HG02938 (cell line): ENCODE measurements around the gene UVSSA.
"Not testable (repeated sequence)": the region's sequence is repeated elsewhere in the genome, so short reads cannot be mapped to it uniquely, and the experiment has no call there.

Source experiments
- ATAC-seq: cut with Tn5 transposase; IDR thresholded peaks from one replicate; pipeline ENCODE4 v1.9.1; 2021; ENCODE audit warnings: mild to moderate bottlenecking, moderate library complexity; ENCODE audit not compliant: unreplicated experiment

Gene UVSSA

DNA sequence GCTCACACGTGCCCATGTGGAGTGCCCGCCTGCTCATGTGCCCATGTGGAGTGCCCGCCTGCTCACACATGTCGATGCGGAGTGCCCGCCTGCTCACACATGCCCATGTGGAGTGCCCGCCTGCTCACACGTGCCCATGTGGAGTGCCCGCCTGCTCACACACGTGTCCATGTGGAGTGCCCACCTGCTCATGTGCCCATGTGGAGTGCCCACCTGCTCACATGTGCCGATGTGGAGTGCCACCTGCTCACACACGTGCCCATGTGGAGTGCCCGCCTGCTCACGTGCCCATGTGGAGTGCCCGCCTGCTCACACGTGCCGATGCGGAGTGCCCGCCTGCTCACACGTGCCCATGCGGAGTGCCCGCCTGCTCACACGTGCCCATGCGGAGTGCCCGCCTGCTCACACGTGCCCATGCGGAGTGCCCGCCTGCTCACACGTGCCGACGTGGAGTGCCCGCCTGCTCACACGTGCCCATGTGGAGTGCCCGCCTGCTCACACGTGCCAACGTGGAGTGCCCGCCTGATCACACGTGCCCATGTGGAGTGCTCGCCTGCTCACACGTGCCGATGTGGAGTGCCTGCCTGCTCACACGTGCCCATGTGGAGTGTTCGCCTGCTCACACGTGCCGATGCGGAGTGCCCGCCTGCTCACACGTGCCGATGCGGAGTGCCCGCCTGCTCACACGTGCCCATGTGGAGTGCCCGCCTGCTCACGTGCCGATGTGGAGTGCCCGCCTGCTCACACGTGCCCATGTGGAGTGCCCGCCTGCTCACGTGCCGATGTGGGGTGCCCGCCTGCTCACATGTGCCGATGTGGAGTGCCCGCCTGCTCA, 47.8 kb downstream of the UVSSA start:
- ATAC-seq, result not testable (repeated sequence)

DNA sequence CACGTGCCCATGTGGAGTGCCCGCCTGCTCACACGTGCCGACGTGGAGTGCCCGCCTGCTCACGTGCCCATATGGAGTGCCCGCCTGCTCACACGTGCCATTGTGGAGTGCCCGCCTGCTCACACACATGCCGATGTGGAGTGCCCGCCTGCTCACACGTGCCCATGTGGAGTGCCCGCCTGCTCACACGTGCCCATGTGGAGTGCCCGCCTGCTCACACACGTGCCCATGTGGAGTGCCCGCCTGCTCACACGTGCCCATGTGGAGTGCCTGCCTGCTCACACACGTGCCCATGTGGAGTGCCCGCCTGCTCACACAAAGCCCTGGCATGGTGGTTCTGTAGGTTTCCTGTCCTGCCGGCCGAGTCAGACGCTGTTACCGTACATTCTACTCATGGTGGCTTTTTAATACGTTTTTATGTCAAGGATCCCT, 48.4 kb downstream of the UVSSA start:
- ATAC-seq, result not testable (repeated sequence)

DNA sequence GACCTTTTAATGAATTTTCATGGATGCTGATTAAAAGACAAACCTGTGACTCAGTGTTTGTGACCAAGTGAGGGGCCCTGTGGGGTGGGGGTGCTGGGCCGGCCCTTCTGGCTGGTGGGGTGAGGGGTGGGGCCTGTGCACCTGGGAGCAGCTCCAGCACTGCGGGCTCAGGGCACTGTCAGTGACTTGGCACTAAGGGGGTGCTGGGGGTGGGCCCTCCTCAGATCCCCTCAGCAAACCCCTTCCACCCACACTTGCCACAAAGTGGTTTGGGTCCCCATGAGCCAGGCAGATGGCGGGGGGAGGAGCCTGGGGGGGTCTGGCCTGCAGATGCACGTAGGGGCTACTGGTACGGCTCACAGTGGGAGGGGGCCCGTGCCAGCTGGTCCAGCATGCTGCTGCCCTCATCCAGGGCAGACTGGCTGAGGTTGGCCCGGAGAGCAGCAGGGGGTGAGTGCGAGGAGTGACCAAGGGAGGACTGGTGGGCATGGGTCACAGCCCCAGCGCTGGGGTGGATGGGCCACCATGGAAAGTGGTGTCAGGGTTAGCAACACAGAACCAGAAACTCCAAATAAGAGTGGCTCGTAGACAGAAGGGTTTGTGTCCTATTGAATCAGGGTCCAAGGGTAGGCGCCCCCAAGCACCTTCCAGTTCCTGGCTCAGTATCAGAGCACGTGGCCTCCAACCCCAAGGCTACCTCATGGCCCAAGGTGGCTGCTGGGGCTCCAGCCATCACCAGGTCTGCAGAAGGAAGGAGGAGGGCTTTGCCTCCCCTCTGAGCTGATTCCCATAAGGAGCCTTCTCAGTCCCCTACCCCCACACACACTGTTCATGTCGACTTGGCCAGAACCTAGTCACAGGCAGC, 49.2 kb downstream of the UVSSA start:
- ATAC-seq, result no peak

DNA sequence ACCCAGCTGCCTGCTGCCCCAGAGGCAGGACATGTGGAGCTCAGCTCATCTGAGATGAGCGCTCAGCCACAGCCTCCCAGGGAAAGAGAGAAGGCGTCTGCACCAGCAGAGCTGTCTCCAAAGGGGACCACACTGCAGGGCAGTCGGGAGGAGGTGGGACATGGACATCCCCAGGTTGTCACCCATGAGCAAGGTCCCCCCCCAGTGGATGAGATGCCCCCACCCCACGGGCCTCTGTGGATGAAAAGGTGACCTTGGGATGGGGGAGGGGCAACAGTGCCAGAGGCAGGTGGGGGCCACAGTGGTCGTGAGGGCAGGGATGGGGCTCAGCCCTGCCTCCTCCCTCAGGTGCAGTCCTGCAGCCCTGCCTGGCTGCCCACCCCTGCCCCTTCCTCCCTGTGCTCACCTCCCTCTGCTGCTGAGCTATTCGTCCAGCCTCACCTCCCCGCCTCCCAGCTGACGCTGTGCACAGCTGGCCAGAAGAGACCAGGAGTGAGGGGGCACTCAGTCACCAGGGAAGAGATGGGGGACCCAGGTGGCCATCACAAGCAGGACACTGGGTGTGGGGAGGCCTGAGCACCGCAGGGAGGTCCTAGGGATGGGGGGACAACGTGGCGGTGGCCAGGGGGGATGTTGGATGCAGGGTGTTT, 49.9 kb downstream of the UVSSA start:
- no peak for ATAC-seq

DNA sequence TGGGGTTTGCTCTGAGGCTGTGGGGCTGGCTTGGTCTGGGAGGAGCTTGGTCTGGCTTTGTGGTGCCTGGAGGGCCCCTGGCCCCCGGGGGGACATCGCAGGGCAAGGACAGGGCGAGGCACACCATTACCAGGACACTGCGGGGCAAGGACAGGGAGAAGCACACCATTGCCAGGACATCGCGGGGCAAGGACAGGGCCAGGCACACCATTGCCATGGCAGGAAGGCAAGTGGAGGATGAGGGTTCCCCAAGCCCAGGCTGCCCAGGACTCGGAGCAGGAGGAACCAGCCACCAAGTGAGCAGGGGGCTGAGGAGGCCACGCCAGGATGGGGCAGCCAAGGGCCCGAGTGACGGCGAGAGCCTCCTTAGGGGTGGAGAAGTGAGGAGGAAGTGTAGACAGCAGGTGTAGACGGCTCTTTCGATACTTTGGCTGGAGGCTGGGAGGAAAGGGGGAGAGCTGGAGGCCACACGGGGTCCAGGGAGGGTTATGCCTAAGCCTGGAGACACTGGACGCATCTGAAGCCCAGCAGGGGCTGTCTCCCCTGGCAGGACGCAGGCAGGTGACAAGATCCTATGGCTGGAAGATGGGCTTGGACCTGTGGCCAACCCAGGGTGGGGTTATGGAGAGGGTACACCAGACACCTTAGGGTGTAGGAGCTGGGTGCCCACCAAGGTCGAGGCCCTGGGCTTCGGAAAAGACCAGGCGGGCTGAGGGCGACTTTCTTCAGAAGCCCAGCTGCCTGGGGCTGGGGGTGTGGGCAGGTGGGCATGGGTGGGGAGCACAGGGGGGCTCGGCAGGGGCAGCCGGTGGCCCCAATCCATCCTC, 51.9 kb downstream of the UVSSA start:
- no peak for ATAC-seq

DNA sequence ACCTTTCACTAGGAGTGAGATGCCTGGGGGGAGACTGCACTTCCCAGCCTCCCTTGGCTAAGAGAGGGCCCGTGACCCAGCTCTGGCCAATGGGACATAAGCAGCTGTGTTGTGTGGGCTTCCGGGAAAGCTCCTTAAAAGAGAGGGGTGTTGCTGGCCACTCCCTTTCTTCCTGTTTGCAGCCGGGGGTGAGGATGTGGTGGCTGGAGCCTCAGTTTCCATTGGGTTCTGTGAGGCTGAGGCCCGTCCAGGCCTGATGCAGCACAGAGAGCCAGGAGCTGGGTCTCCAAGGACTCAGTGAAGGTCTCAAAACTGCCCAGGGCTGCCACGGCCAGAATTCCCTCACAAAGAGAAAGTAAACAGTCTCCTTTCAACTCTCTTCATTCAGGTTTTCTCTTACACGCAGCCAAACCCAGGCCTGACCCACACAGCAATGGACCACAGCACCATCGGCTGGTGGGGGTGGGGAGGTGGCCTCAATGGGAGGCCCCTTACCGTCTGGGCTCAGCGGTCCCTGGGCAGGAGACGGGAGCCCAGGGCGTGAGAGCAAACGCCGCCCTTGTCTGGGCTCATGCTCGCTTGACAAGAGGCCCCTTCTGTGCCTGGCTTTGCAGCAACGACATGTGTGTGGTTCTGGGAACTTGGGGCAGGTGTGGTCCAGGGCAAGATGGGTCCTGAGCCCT, 52.6 kb downstream of the UVSSA start:
- ATAC-seq, result no peak

DNA sequence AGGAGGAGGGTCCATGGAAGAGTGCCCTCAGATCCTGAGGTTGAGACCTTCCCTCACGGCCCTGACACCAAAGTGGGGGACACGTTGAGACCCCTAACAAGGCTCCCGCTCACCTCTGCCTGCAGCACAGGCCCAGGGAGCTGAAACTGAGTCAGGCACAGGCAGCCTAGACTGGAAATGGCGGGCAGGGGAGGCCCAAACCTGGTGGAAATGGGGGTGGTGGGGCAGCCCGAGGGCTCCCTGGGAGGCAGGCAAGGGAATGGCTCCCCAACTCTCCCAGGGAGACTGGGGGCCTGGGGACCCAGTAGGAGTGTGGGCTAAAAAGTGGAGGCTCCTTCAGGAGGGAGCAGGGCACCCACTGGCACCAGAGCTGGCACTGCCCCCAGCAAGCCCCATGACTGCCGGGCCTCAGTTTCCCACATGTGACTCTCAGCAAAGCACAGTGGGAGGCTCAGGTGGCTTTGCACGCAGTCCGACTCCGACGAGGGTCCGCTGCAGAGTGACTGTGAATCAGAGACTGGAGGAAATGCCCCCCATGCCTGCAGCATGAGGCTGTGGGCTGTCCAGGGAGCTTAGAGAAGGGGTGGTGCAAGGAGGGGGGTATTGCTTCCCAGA, 53.3 kb downstream of the UVSSA start:
- ATAC-seq, result no peak

DNA sequence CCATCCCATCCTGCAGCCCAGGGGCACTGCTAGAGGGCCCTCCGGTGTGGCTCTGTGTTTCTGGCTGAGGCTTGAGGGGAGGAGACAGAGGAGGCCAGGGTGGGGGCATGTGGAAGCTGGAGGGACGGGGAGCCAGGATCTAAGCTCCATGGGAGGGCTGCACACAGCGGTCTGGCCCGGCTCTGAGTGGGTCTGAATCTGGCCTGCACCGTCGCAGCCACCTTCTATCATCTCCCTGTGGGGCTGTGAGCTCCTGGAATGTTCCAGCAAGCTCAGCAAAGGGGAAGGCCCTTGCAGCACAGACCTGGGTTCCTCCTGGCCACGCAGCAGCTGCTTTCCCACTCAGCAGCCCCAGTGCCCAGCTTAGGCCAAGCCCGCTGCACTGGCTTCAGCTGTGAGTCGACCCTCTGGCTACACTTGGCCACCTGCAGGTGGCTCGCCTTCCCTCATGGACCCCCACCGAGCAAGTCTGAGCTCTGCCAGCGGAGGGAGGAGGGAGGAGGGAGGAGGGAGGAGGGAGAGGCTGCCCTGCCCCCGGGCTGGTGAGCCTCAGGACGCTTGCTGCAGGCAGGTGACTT, 53.9 kb downstream of the UVSSA start:
- no peak for ATAC-seq

DNA sequence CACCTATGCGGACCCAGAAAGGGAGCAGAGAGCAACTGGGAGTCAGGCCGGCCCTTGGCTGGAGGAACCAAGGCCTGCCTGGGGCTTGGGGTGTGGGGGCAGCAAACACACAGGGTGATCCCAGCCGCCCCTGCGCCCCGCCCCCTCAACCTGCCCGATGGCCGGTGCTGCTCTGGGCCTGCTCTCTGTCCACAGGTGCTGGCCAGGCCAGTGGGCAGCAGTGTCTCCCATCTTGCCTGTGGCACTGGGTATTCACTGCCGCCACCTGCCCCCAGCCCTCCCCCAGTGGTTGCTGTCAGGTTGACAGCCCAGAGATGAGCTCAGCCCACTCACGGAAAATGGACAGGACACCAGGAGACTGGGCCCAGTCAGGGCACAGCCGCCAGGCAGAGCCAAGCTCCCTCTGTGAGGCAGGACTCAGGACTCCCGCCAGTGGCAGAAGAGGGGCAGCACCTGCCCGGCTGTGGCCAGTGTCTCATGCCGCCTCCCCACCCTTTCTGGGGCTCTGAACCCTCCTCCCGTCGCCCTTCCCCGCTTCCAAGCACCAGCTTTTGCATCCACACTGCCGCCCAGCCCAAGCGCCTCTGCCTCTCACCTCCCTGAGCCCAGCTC, 54.5 kb downstream of the UVSSA start:
- ATAC-seq, result no peak

DNA sequence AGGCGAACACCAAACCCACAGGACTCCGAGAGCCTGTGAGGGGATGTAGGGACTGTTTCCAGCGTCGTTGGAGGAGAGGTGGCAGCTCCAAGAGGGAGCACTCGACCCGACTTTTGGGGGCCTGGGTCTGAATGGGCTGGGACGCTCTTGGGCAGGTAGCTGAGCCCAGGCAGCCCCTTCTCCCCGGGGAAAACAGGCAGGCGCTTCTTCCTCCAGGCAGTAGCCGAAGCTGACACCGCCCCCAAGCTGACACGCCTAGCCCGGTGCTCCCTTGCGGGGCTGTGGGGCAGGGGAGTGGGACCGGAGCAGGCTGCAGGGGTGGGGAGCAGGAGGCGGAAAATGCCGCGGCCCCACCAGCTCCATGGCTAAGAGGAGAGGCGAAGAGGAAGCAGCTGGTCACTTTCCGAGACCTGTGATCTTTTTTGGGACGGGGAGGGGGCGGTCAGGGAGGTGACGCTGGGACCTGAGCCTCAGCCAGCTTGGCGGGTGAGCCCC, 55.1 kb downstream of the UVSSA start:
- no peak for ATAC-seq

DNA sequence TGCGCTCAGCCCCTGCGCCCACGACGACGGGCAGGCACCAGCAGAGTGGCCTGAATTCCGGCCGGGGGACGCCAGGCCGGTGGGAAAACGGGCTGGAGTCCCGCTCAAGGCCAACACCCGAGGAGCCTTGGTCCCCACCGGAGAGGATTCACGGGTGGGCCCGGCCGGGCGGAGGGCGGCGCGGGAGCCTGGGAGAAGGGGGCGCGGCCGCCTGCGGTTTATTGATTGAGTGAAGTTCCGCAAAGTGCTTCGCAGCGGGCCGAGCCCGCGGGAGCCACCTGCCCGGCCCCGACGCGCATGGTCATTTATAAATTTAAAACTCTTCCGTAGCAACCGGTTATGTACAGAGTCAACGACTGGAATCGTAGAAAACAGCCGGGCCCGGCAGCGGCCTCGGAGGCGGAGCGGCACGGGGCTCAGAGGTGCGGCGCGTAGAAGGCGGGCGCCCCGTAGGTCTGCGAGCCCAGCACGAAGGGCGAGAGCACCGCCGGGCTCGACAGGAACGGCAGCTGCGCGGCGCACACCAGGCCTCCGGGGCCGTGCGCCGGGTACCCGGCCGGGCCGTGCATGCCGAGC, 55.6 kb downstream of the UVSSA start:
- ATAC-seq, result no peak

DNA sequence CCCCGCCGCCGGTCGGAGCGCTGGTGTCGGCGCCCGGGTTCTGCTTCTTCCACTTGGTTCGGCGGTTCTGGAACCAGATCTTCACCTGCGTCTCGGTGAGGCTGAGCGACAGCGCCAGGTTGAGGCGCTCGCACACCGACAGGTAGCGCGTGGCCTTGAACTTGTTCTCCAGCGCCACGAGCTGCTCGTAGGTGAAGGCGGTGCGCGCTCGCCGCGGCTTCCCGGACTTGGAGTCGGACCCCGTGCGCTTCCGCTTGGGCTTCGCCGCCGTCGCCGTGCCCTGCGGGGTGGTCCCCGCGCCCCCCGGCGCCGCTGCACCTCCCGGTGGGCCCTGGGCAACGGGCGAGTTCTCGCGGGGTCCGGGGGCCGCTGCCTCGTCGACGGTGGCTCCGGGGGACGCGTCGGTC, 56.2 kb downstream of the UVSSA start:
- ATAC-seq, result no peak

DNA sequence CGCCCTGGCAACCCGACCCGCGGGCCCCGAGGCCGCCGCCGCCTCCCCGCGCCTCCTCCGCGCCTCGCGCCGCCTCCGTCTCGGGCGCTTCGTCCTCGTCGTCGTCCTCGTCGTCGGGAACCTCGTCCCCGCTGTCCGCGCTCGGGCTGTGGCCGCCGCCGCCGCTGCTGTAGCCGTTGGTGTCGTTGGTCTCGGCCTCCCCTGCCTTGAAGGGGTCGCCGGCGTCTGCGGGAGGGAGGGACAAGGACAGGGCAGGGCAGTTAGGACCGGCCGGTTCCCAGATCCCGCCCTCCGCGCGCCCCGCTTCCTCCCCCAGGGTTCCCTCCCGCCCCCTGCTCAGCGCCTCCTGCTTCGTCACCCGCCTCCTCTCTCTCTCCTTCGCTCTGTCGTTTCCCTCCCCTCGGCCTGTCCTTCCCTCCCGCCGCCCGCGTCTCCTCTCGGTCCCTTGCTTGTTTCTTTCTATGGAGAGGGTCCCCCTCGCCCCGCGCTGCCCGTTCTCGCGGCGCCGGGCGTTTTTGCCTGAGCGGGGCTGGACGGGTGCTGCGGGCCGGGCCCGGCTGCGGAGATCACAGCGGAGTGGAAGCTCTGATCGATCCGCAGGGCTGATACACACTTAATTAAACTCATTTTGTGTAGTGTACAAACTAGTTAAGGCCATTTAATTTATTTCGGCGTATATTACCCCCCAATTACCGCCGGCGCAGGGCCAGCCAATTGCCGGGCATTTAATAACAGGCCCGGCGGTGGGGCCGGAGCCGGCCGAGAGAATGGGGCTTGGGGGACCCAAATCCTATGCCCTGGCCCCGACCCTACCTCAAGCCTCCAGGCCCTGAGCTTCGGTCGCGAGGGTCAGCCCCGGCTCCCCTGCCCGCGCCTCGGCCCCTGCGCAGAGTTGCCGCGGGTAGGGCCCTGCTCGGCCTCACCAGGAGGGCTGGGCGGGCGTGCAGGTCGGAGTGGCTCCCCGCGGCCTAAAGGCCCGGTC, 56.9 kb downstream of the UVSSA start:
- no peak for ATAC-seq

DNA sequence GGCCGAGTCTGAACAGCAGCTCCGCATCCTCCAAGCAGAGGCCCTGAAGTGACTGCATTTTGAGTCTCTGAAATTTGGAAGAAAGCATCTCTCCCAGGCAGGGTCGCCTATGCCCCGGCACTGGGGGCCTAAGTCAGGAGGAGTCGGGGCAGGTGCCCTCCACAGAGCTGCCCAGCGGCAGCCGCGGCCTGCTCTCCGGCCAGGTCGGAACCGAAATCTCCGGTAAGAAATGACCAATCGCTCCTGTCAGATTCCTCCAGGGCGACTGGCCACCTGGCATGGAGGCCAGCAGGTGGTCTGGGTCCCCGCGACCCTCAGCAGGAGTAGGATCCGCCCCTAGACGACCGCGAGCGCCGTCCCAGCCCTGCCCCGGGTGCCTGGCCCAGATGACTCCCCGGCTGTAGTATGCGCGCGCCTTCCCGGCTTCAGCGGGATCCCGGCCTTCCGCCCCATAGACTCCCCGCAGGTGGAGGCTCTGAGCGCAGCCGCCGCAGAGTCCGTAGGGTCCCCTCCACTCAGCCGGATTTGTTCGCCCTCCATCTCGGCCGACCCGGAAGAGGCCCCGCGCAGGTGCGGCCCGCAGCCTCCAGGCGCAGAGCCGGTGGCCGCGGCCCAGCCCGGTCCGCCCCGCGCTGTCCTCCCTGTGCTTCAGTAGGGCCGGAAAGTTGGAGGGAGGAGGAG, 57.7 kb downstream of the UVSSA start:
- no peak for ATAC-seq

DNA sequence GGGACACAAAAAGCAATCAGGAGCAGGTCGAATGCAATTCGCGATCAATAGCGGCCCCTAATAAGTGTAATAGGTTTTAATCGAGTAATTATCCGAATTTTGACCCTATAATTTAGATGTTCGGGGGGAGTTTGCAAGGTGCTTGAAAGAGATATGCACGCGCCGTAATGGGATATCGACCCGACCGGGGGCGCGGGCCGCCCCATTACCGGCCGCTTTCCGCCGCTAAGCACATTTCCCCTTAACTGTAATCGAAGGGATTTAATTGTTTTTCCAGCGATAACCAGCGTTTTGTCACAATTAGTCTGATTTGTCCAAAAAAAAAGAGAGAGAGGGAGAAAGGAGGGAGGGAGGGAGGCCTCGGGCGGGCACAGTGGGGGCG, 58.2 kb downstream of the UVSSA start:
- ATAC-seq, result no peak

DNA sequence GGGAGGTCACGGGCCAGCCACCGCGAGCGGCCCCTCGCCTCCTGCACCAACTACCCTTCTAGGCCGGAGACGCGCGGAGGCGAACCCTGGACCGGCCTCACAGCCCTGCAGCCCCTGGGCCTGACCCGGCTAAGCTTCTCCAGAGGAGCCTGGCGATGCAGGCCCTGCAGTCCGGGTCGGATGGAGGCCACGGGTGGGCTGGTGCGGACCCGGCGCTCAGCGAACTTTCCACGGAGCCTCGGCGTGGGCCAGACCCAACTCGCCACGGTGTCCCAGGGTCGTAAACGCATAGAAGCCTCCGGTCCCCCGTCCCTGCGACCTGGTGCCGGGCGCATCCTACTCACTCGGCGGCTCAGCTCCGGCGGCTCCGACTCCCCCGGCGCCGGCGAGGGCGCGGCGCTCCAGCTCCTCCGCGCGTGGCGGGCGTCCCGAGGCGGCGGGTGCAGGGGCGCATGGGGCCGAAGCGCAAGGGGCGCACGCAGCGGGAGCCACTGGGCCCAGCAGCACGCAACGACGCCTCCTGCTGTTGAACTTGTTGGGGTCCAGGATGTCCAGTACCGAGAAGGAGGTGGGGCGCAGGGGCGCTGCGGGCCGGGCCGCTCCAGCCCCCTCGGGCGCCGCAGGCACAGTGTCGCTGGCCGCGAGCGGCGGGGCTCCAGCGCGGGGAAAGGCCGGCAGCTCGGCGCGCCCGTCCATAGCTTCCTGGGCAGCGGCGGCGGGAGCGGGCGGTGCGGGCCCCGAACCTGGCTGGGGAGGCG, 58.8 kb downstream of the UVSSA start:
- no peak for ATAC-seq
